Tibial nerve (tissue), 4 donors: ENCODE data around the gene NDFIP1.

Experiments used
- CTCF ChIP-seq, 5 experiments: fragments of 200-600 bp in 3 of 5; fragments of 450-650 bp in 2 of 5; sonication (generic) in 3 of 5; IDR thresholded peaks; one replicate each; pipeline ENCODE4 v1.5.1; 2016 to 2019; ENCODE audit warnings: antibody characterized with exemption in 5 of 5, mild to moderate bottlenecking in 3 of 5, moderate library complexity in 2 of 5
- EP300 ChIP-seq, 2 donors: sonication (generic); formaldehyde crosslinking; IDR thresholded peaks; one replicate each; pipeline ENCODE4 v1.6.1; 2017; ENCODE audit warnings: antibody characterized with exemption in 2 of 2, mild to moderate bottlenecking in 1 of 2
- POLR2A ChIP-seq, 2 donors: fragments of 450-650 bp; IDR thresholded peaks; one replicate each; pipeline ENCODE4 v1.6.1; 2017; ENCODE audit warnings: antibody characterized with exemption in 2 of 2, mild to moderate bottlenecking in 2 of 2, moderate library complexity in 2 of 2

- TF ChIP-seq CTCF (IDR thresholded peaks at IDR 0.05): no peak
- no peak for TF ChIP-seq POLR2A (IDR thresholded peaks at IDR 0.05)
- TF ChIP-seq EP300 (IDR thresholded peaks at IDR 0.05): no peak
Measured at GRCh38 chr5:142074006-142074405, 34.6 kb upstream of the NDFIP1 start.
